KMS-11 (cell line): ENCODE data around the gene PRKG1.

Experiments used
- H2AFZ ChIP-seq: fragments of 200-600 bp; sonication (generic); 2 replicates; pipeline ENCODE4 v1.6.1; 2016; ENCODE audit warnings: antibody characterized with exemption, mixed run types, low read depth
- H3K27ac ChIP-seq: fragments of 200-600 bp; sonication (generic); 2 replicates; pipeline ENCODE4 v1.6.1; 2016; ENCODE audit warnings: mild to moderate bottlenecking, mixed run types
- H3K27me3 ChIP-seq: fragments of 200-600 bp; sonication (generic); 2 replicates; pipeline ENCODE4 v1.6.1; 2017; ENCODE audit warnings: mild to moderate bottlenecking, low read depth, mixed run types, moderate library complexity; ENCODE audit not compliant: insufficient read depth
- H3K36me3 ChIP-seq: fragments of 200-600 bp; sonication (generic); 2 replicates; pipeline ENCODE4 v1.6.1; 2017; ENCODE audit warnings: mild to moderate bottlenecking, mixed run types; ENCODE audit not compliant: insufficient read depth
- H3K4me1 ChIP-seq: fragments of 200-600 bp; sonication (generic); 2 replicates; pipeline ENCODE4 v1.6.1; 2016; ENCODE audit warnings: mild to moderate bottlenecking, low read depth, mixed run types; ENCODE audit not compliant: poor library complexity, severe bottlenecking
- H3K4me2 ChIP-seq: fragments of 200-600 bp; sonication (generic); 2 replicates; pipeline ENCODE4 v1.7.0; 2016; ENCODE audit warnings: mild to moderate bottlenecking, mixed run types
- H3K4me3 ChIP-seq: fragments of 200-600 bp; sonication (generic); IDR thresholded peaks from 2 replicates; pipeline ENCODE4 v1.6.1; 2017; ENCODE audit warnings: low read depth, low read length, mixed read lengths; ENCODE audit not compliant: insufficient read depth
- H3K79me2 ChIP-seq: fragments of 200-600 bp; sonication (generic); 2 replicates; pipeline ENCODE4 v1.6.1; 2016; ENCODE audit warnings: low read depth, mixed run types; ENCODE audit not compliant: insufficient read depth
- H3K9ac ChIP-seq: fragments of 200-600 bp; sonication (generic); 2 replicates; pipeline ENCODE4 v1.6.1; 2016; ENCODE audit warnings: mild to moderate bottlenecking, mixed run types
- H4K20me1 ChIP-seq: fragments of 200-600 bp; sonication (generic); 2 replicates; pipeline ENCODE4 v1.6.1; 2016; ENCODE audit warnings: mild to moderate bottlenecking, mixed run types; ENCODE audit not compliant: insufficient read depth
- CTCF ChIP-seq: fragments of 200-600 bp; sonication (generic); conservative IDR thresholded peaks from 2 replicates; pipeline ENCODE4 v1.6.1; 2017; ENCODE audit warnings: low read depth, mild to moderate bottlenecking, antibody characterized with exemption, low read length, moderate library complexity, mixed read lengths

The PRKG1 gene

GRCh38 chr10:52027055-52027705 is 952.9 kb downstream of the PRKG1 start:
- no peak for TF ChIP-seq CTCF
- Histone ChIP-seq H3K9ac (no peak overlapping the region), H3K4me1 (no peaks in the 10 kb centered on the region), H3K79me2 (no peaks in the 10 kb centered on the region), H2AFZ (no peak overlapping the region), H3K27me3 (no peaks in the 10 kb centered on the region), H4K20me1 (no peaks in the 10 kb centered on the region), H3K4me2 (no peak overlapping the region), H3K36me3 (no peaks in the 10 kb centered on the region), H3K4me3 (no peak overlapping the region), H3K27ac (no peak overlapping the region)

- Histone ChIP-seq H3K27ac (no peak overlapping the region), H3K4me2 (no peak overlapping the region), H2AFZ (no peak overlapping the region), H3K27me3 (no peaks in the 10 kb centered on the region), H3K36me3 (no peaks in the 10 kb centered on the region), H3K9ac (no peak overlapping the region), H4K20me1 (no peaks in the 10 kb centered on the region), H3K4me3 (no peak overlapping the region), H3K4me1 (no peaks in the 10 kb centered on the region), H3K79me2 (no peaks in the 10 kb centered on the region)
- no peak for TF ChIP-seq CTCF
These were observed 954.2 kb downstream of the PRKG1 start for GRCh38 chr10:52028523-52028858.

GRCh38 chr10:52029628-52030027 is 955.3 kb downstream of the PRKG1 start:
- H3K27ac ChIP-seq: no peak overlapping the region
- H3K9ac ChIP-seq: no peak overlapping the region
- H4K20me1 ChIP-seq: no peaks in the 10 kb centered on the region
- no peak overlapping the region for H2AFZ ChIP-seq
- no peak overlapping the region for H3K4me2 ChIP-seq
- no peak for TF ChIP-seq CTCF
- H3K4me1 ChIP-seq: no peaks in the 10 kb centered on the region
- no peaks in the 10 kb centered on the region for H3K27me3 ChIP-seq
- H3K79me2 ChIP-seq: no peaks in the 10 kb centered on the region
- H3K4me3 ChIP-seq: no peak overlapping the region
- no peaks in the 10 kb centered on the region for H3K36me3 ChIP-seq

GRCh38 chr10:52030051-52030790 is 955.9 kb downstream of the PRKG1 start:
- H3K4me2 ChIP-seq: no peak overlapping the region
- no peaks in the 10 kb centered on the region for H4K20me1 ChIP-seq
- H3K4me3 ChIP-seq: no peak overlapping the region
- no peaks in the 10 kb centered on the region for H3K36me3 ChIP-seq
- no peaks in the 10 kb centered on the region for H3K4me1 ChIP-seq
- no peaks in the 10 kb centered on the region for H3K27me3 ChIP-seq
- no peak overlapping the region for H2AFZ ChIP-seq
- no peaks in the 10 kb centered on the region for H3K79me2 ChIP-seq
- TF ChIP-seq CTCF: no peak
- no peak overlapping the region for H3K9ac ChIP-seq
- H3K27ac ChIP-seq: no peak overlapping the region
